ENCODE data around the gene TTC19.

TTC19 gene

DNA sequence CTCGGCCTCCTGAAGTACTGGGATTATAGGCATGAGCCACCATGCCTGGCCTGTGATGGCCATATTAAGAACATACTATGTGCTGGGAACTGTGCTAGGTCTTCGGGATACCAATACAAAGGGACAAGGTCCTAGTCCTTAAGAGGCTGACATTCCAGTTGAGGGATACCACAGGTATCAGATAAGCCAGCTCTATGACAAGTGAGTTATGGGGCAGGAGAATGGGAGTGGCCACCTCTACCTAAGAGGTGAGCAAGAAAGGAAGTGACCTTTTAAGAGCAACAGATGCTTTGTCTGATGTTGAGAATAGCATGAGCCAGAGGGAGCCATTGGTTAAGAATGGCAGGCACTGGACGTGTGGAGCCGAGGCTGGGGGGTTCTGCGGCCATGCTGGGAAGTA lies 27.7 kb upstream of the TTC19 start:
- no peak for TF ChIP-seq TAF1 (IDR thresholded peaks at IDR 0.05; ENCODE audit: low read depth)
- no peak for TF ChIP-seq CREB1 (IDR thresholded peaks at IDR 0.05; ENCODE audit: low read depth)
- no peak for TF ChIP-seq FOXM1 (IDR thresholded peaks at IDR 0.05; ENCODE audit: borderline replicate concordance, low read depth)
- no peak for TF ChIP-seq YY1 (IDR thresholded peaks at IDR 0.05; ENCODE audit: low read depth)
- TF ChIP-seq, protein P1, sequence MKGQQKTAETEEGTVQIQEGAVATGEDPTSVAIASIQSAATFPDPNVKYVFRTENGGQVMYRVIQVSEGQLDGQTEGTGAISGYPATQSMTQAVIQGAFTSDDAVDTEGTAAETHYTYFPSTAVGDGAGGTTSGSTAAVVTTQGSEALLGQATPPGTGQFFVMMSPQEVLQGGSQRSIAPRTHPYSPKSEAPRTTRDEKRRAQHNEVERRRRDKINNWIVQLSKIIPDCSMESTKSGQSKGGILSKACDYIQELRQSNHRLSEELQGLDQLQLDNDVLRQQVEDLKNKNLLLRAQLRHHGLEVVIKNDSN (IDR thresholded peaks at IDR 0.05) = no peak
- TF ChIP-seq CEBPB (IDR thresholded peaks at IDR 0.05) = no peak
- no peak for TF ChIP-seq NFIC (IDR thresholded peaks at IDR 0.05)
- TF ChIP-seq, protein P2, sequence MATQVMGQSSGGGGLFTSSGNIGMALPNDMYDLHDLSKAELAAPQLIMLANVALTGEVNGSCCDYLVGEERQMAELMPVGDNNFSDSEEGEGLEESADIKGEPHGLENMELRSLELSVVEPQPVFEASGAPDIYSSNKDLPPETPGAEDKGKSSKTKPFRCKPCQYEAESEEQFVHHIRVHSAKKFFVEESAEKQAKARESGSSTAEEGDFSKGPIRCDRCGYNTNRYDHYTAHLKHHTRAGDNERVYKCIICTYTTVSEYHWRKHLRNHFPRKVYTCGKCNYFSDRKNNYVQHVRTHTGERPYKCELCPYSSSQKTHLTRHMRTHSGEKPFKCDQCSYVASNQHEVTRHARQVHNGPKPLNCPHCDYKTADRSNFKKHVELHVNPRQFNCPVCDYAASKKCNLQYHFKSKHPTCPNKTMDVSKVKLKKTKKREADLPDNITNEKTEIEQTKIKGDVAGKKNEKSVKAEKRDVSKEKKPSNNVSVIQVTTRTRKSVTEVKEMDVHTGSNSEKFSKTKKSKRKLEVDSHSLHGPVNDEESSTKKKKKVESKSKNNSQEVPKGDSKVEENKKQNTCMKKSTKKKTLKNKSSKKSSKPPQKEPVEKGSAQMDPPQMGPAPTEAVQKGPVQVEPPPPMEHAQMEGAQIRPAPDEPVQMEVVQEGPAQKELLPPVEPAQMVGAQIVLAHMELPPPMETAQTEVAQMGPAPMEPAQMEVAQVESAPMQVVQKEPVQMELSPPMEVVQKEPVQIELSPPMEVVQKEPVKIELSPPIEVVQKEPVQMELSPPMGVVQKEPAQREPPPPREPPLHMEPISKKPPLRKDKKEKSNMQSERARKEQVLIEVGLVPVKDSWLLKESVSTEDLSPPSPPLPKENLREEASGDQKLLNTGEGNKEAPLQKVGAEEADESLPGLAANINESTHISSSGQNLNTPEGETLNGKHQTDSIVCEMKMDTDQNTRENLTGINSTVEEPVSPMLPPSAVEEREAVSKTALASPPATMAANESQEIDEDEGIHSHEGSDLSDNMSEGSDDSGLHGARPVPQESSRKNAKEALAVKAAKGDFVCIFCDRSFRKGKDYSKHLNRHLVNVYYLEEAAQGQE (IDR thresholded peaks at IDR 0.05; ENCODE audit: low read depth) = no peak

DNA sequence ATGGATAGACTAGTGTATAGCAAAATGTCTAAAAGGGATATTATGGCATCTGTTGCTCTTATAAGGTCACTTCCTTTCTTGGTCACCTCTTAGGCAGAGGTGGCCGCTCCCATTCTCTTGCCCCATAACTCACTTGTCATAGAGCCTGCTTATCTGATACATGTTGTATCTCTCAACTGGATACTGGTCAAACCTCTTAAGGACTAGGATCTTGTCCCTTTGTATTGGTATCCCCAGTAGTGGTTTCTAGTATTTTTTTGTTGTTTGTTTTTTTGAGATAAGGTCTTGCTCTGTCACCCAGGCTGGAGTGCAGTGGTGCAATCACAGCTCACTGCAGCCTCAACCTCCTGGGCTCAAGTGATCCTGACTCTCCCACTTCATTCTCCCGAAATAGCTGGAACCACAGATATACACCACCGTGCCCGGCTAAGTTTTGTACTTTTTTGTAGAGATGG lies 27.1 kb upstream of the TTC19 start:
- TF ChIP-seq EGR1 (IDR thresholded peaks at IDR 0.05) = no peak
- no peak for TF ChIP-seq CEBPB (IDR thresholded peaks at IDR 0.05)
- TF ChIP-seq ZBTB7A (IDR thresholded peaks at IDR 0.05; ENCODE audit: low read depth) = no peak
- TF ChIP-seq CREB1 (IDR thresholded peaks at IDR 0.05; ENCODE audit: low read depth) = no peak
- TF ChIP-seq TEAD4 (IDR thresholded peaks at IDR 0.05) = no peak
- no peak for TF ChIP-seq TAF1 (IDR thresholded peaks at IDR 0.05; ENCODE audit: low read depth)
- TF ChIP-seq, protein P1 (IDR thresholded peaks at IDR 0.05) = no peak
- TF ChIP-seq EP300 (IDR thresholded peaks at IDR 0.05; ENCODE audit: borderline replicate concordance) = no peak
- TF ChIP-seq TCF12 (IDR thresholded peaks at IDR 0.05; ENCODE audit: low read depth) = no peak
- TF ChIP-seq FOXM1 (IDR thresholded peaks at IDR 0.05; ENCODE audit: borderline replicate concordance, low read depth) = no peak

DNA sequence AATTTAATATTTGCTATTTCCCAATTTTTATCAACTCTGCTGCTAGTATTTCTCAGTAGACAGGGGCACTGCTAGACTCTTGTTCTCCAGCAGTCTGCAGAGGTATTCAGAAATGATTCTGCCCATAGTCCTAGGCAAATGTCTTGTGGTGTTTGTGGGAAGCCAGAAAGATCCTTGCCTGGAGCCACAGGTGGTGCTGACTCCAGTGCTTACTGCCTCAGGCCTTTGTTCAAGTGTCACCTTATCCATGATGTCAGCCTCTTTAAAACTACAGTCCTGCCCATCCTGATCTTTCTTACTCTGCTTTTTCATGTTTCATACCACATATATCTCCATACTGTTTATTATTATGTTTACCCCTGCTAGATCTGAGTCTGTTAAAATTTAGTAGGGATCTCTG lies 26.6 kb upstream of the TTC19 start:
- TF ChIP-seq RAD21 (IDR thresholded peaks at IDR 0.05; ENCODE audit: low read depth) (no peak), CREB1 (IDR thresholded peaks at IDR 0.05; ENCODE audit: low read depth) (no peak), EGR1 (IDR thresholded peaks at IDR 0.05) (no peak), EP300 (IDR thresholded peaks at IDR 0.05; ENCODE audit: borderline replicate concordance) (no peak), TCF12 (IDR thresholded peaks at IDR 0.05; ENCODE audit: low read depth) (no peak), YY1 (IDR thresholded peaks at IDR 0.05; ENCODE audit: low read depth) (no peak), ZBTB7A (IDR thresholded peaks at IDR 0.05; ENCODE audit: low read depth) (no peak), TAF1 (IDR thresholded peaks at IDR 0.05; ENCODE audit: low read depth) (no peak), NFIC (IDR thresholded peaks at IDR 0.05) (no peak), TEAD4 (IDR thresholded peaks at IDR 0.05) (no peak), CEBPB (IDR thresholded peaks at IDR 0.05) (no peak), FOXM1 (IDR thresholded peaks at IDR 0.05; ENCODE audit: borderline replicate concordance, low read depth) (no peak)
- TF ChIP-seq, protein P2 (IDR thresholded peaks at IDR 0.05; ENCODE audit: low read depth) = no peak
- TF ChIP-seq, protein P3, sequence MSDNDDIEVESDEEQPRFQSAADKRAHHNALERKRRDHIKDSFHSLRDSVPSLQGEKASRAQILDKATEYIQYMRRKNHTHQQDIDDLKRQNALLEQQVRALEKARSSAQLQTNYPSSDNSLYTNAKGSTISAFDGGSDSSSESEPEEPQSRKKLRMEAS (IDR thresholded peaks at IDR 0.05) = no peak
- TF ChIP-seq, protein P1 (IDR thresholded peaks at IDR 0.05) = no peak

DNA sequence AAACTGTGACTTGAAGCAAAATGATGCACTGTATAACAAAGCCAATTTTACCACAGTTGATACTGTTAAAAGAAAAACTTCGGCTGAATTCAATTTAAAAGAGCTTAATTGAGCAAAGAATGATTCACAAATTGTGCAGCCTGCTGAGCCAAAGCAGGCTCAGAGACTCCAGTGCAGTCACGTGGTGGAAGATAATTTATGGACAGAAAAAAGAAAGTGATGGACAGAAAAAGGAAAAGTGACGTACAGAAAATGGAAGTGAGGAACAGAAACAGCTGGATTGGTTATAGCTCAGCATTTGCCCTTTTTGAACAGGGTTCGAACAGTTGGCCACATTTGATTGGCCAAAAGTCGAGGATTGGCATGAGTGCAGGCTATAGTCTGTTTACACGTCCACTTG lies 25.8 kb upstream of the TTC19 start:
- no peak for TF ChIP-seq NFIC (IDR thresholded peaks at IDR 0.05)
- no peak for TF ChIP-seq EGR1 (IDR thresholded peaks at IDR 0.05)
- no peak for TF ChIP-seq TAF1 (IDR thresholded peaks at IDR 0.05; ENCODE audit: low read depth)
- TF ChIP-seq EP300 (IDR thresholded peaks at IDR 0.05; ENCODE audit: borderline replicate concordance) = no peak
- no peak for TF ChIP-seq TEAD4 (IDR thresholded peaks at IDR 0.05)
- no peak for TF ChIP-seq TCF12 (IDR thresholded peaks at IDR 0.05; ENCODE audit: low read depth)
- TF ChIP-seq, protein P1 (IDR thresholded peaks at IDR 0.05) = peak; percentile 37; the same call in 1 of the 2 replicates
- TF ChIP-seq FOXM1 (IDR thresholded peaks at IDR 0.05; ENCODE audit: borderline replicate concordance, low read depth) = no peak

DNA sequence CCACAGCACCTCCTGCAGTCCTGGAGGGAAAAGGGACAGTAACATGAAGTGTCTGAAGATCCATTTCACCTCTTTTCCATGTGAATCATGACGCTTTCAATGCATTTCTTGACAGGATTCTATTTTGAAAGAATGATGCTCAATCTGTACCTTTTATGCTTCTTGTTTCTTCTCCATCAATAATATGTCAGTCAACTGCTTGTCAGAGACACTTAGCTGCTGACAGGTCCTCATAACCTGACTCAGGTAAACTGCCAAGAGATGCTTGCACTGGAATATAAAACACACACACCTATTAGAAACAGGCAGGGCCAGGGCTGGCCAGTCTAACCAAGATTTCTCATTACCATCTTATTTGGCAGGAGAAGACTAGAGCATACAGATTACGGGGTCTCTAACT lies 21.7 kb upstream of the TTC19 start:
- TF ChIP-seq, protein P1 (IDR thresholded peaks at IDR 0.05) = no peak
- TF ChIP-seq EP300 (IDR thresholded peaks at IDR 0.05; ENCODE audit: borderline replicate concordance) (no peak), TCF12 (IDR thresholded peaks at IDR 0.05; ENCODE audit: low read depth) (no peak), CEBPB (IDR thresholded peaks at IDR 0.05) (no peak), RAD21 (IDR thresholded peaks at IDR 0.05; ENCODE audit: low read depth) (no peak), NFIC (IDR thresholded peaks at IDR 0.05) (no peak), TEAD4 (IDR thresholded peaks at IDR 0.05) (no peak), FOXM1 (IDR thresholded peaks at IDR 0.05; ENCODE audit: borderline replicate concordance, low read depth) (no peak), TAF1 (IDR thresholded peaks at IDR 0.05; ENCODE audit: low read depth) (no peak), ZBTB7A (IDR thresholded peaks at IDR 0.05; ENCODE audit: low read depth) (no peak), YY1 (IDR thresholded peaks at IDR 0.05; ENCODE audit: low read depth) (no peak), EGR1 (IDR thresholded peaks at IDR 0.05) (no peak), CREB1 (IDR thresholded peaks at IDR 0.05; ENCODE audit: low read depth) (no peak)
- TF ChIP-seq, protein P2 (IDR thresholded peaks at IDR 0.05; ENCODE audit: low read depth) = no peak
- TF ChIP-seq, protein P3 (IDR thresholded peaks at IDR 0.05) = no peak
